Spleen (tissue), 11 donors: Measurements from ENCODE around the gene BOLA1. TPM values are rescaled to one million over a fixed set of nuclear protein-coding genes. Genes with fewer than 3 reads are reported as not detected.

ENCODE experiments used
- DNase-seq: peaks from one replicate; pipeline ENCODE4 v3.0.0-alpha.2; 2020
- H3K27ac ChIP-seq, 8 donors: fragments of 200-600 bp; sonication (generic) in 7 of 8; 1 replicate in 4 of 8; 2 replicates in 4 of 8; pipeline versions ENCODE4 v1.5.0 to v1.8.0; 2016 to 2021; ENCODE audit warnings: inconsistent platforms in 4 of 8, mild to moderate bottlenecking in 4 of 8, moderate library complexity in 1 of 8
- H3K27me3 ChIP-seq, 7 donors: fragments of 200-600 bp; sonication (generic) in 6 of 7; replicated peaks in 1 of 7; 1 replicate in 4 of 7; 2 replicates in 3 of 7; pipeline versions ENCODE4 v1.5.0 to v1.8.0; 2016 to 2021; ENCODE audit warnings: inconsistent platforms in 3 of 7, mild to moderate bottlenecking in 1 of 7
- H3K36me3 ChIP-seq, 6 donors: fragments of 200-600 bp; sonication (generic) in 5 of 6; 1 replicate in 4 of 6; 2 replicates in 2 of 6; pipeline versions ENCODE4 v1.5.0 to v1.8.0; 2016 to 2021; ENCODE audit warnings: inconsistent platforms in 2 of 6
- H3K4me1 ChIP-seq, 6 donors: fragments of 200-600 bp; sonication (generic) in 5 of 6; 1 replicate in 3 of 6; 2 replicates in 3 of 6; pipeline versions ENCODE4 v1.5.0 to v1.8.0; 2016 to 2021; ENCODE audit warnings: inconsistent platforms in 3 of 6
- H3K4me3 ChIP-seq, 8 donors: fragments of 200-600 bp; sonication (generic) in 7 of 8; 1 replicate in 4 of 8; 2 replicates in 4 of 8; pipeline versions ENCODE4 v1.5.0 to v1.8.0; 2016 to 2021; ENCODE audit warnings: inconsistent platforms in 4 of 8, mild to moderate bottlenecking in 4 of 8, moderate library complexity in 2 of 8
- H3K9me3 ChIP-seq, 8 donors: fragments of 200-600 bp; sonication (generic) in 7 of 8; 1 replicate in 4 of 8; 2 replicates in 4 of 8; pipeline versions ENCODE4 v1.5.0 to v1.8.0; 2016 to 2021; ENCODE audit warnings: inconsistent platforms in 4 of 8
- CTCF ChIP-seq, 11 experiments: fragments of 200-600 bp in 7 of 11; fragments of 450-650 bp in 4 of 11; sonication (generic) in 4 of 11; IDR thresholded peaks in 8 of 11; conservative IDR thresholded peaks in 3 of 11; 1 replicate in 7 of 11; 2 replicates in 4 of 11; pipeline versions ENCODE4 v1.4.0 to v1.8.0; 2016 to 2021; ENCODE audit warnings: antibody characterized with exemption in 11 of 11, inconsistent platforms in 4 of 11, mild to moderate bottlenecking in 1 of 11
- POLR2A ChIP-seq, 3 donors: fragments of 450-650 bp; IDR thresholded peaks; one replicate each; pipeline ENCODE4 v1.5.1; 2017; ENCODE audit warnings: antibody characterized with exemption in 3 of 3, mild to moderate bottlenecking in 1 of 3
- POLR2AphosphoS5 ChIP-seq, 3 donors: sonication (generic); formaldehyde crosslinking; IDR thresholded peaks; one replicate each; pipeline ENCODE4 v1.5.1; 2017; ENCODE audit warnings: antibody characterized with exemption in 3 of 3
- WGBS, 5 donors: extraction: QIAGEN DNeasy Blood & Tissue Kit in 3 of 5; methylation state at CpG; one replicate each; pipeline versions ENCODE4 v1.1.5 to v1.1.7; 2013 to 2018; 5-methylcytosine and 5-hydroxymethylcytosine counted together
- intact Hi-C: fragments of 100-400 bp; cut with DNase I; formaldehyde crosslinking; loops from one replicate; pipeline ENCODE4 v1.15.0; 2023; ENCODE audit warnings: low total_unique reads
- polyA plus RNA-seq, 3 donors: library from polyadenylated mRNA; stranded (reverse); fragments of 200-250 nt; gene quantifications; one replicate each; pipeline ENCODE4 v1.2.1, GENCODE V29; 2013
- total RNA-seq, 7 donors: library from RNA; depleted of rRNA in 3 of 7; stranded (reverse); fragments of >200 nt in 3 of 7; fragmentation: NEBNext Ultra II Directional in 4 of 7; extraction: Animal tissue kit (Norgen Biotek cat#: 25700) in 4 of 7; gene quantifications; one replicate each; pipeline versions ENCODE4 v1.1.0 to v1.2.1, GENCODE V29; 2016 to 2021
- donor health status: healthy with polysubstance abuse.
- donor health status: DM: no; HTN: no; CAD: no; lungs with moderate emphysema.
- donor health status: DM: no; HTN: no; CAD: no.
- donor health status: Bipolar disorder and iron deficiency.
- donor health status: healthy.
- donor health status: DM: no; HTN: no; CAD: no.
- donor health status: DM: yes; HTN: yes; CAD: no.

The BOLA1 gene
- total and polyA plus RNA-seq, 10 donors: 8.3 to 34.6 (median 18.3) TPM

GRCh38 chr1:149881876-149882275, 17.5 kb upstream of the BOLA1 start:
- H3K36me3 ChIP-seq: no peaks in the 10 kb centered on the region
- H3K27ac ChIP-seq: no peak overlapping the region
- no peak for TF ChIP-seq POLR2A (IDR thresholded peaks at IDR 0.05)
- TF ChIP-seq CTCF (IDR thresholded peaks at IDR 0.05 in 8 of 11, conservative IDR thresholded peaks at IDR 0.05 in 3 of 11): no peak
- peak in 1 of 3 donors; percentile 8 for TF ChIP-seq POLR2AphosphoS5 (IDR thresholded peaks at IDR 0.05)
- no peak overlapping the region for H3K4me3 ChIP-seq
- H3K9me3 ChIP-seq: no peaks in the 10 kb centered on the region
- WGBS, 5 donors: 89 to 97% (median 94%) methylated on average over 1 of the region's 1 CpG
- intact Hi-C loops: no loop called here
- peaks cover 12 to 42% (median 19%) of the 10 kb centered on the region in 6 donors for H3K4me1 ChIP-seq
- no peaks in the 10 kb centered on the region for H3K27me3 ChIP-seq
- no peak for DNase-seq

- Histone ChIP-seq H3K27ac (peak overlapping the region in 5 of 8 donors; percentile 98 to 100 (median 99)), H3K9me3 (no peaks in the 10 kb centered on the region), H3K4me1 (peaks cover 12 to 44% (median 22%) of the 10 kb centered on the region in 6 donors), H3K36me3 (no peaks in the 10 kb centered on the region), H3K4me3 (peak overlapping the region in 1 of 8 donors; percentile 71), H3K27me3 (no peaks in the 10 kb centered on the region)
- 78 to 89% (median 85%) methylated on average over 3 of the region's 3 CpGs for WGBS, 5 donors
- TF ChIP-seq POLR2A (IDR thresholded peaks at IDR 0.05) (peak in 1 of 3 donors; percentile 13), POLR2AphosphoS5 (IDR thresholded peaks at IDR 0.05) (peak in 1 of 3 donors; percentile 38), CTCF (IDR thresholded peaks at IDR 0.05 in 8 of 11, conservative IDR thresholded peaks at IDR 0.05 in 3 of 11) (no peak)
- no peak for DNase-seq
- intact Hi-C loops: no loop called here
Measured at GRCh38 chr1:149883598-149884247, 15.6 kb upstream of the BOLA1 start.

- intact Hi-C loops: no loop called here
- TF ChIP-seq CTCF (IDR thresholded peaks at IDR 0.05 in 8 of 11, conservative IDR thresholded peaks at IDR 0.05 in 3 of 11) (no peak), POLR2AphosphoS5 (IDR thresholded peaks at IDR 0.05) (peak in 1 of 3 donors; percentile 20), POLR2A (IDR thresholded peaks at IDR 0.05) (no peak)
- no peaks in the 10 kb centered on the region for H3K27me3 ChIP-seq
- H3K9me3 ChIP-seq: no peaks in the 10 kb centered on the region
- peak overlapping the region; percentile 40 to 71 (median 54) for H3K4me3 ChIP-seq
- DNase-seq: peak; percentile 57
- H3K36me3 ChIP-seq: no peaks in the 10 kb centered on the region
- peak overlapping the region; percentile 98 to 100 (median 100) for H3K27ac ChIP-seq
- 4 to 6% (median 5%) methylated on average over 9 of the region's 9 CpGs for WGBS, 5 donors
- H3K4me1 ChIP-seq: peaks cover 12 to 41% (median 27%) of the 10 kb centered on the region in 6 donors
Measured at GRCh38 chr1:149884433-149885338, 14.7 kb upstream of the BOLA1 start.
